ENCODE measurements around the gene DSCAM. TPM values are rescaled to one million over a fixed set of nuclear protein-coding genes. Genes with fewer than 3 reads are reported as not detected.

Gene DSCAM
- total and polyA plus RNA-seq, 2 donors (not counting 1 experiment from before 2014, with no cell fraction given) = not detected

GRCh38 chr21:40717028-40717427 is 129.9 kb downstream of the DSCAM start:
- Histone ChIP-seq H3K79me2 (ENCODE audit: control insufficient read depth, insufficient read depth, low read length) (no peaks in the 10 kb centered on the region), H3K27me3 (replicated peaks in 1 of 4; ENCODE audit: control extremely low read depth in 1 of 4, control insufficient read depth in 3 of 4, insufficient read depth in 4 of 4, low read length in 3 of 4) (no peaks in the 10 kb centered on the region), H3K9ac (ENCODE audit: low read length) (no peak overlapping the region), H2AFZ (ENCODE audit: insufficient read depth, low read depth, low read length, poor library complexity, severe bottlenecking) (no peak overlapping the region), H4K20me1 (ENCODE audit: control insufficient read depth, insufficient read depth, low read length, poor library complexity, severe bottlenecking) (no peaks in the 10 kb centered on the region), H3K4me1 (ENCODE audit: control insufficient read depth in 2 of 2, insufficient read depth in 2 of 2, low read length in 2 of 2) (no peaks in the 10 kb centered on the region), H3K4me3 (ENCODE audit: control extremely low read depth in 1 of 5, extremely low read depth in 1 of 5, insufficient read depth in 1 of 5, low read depth in 2 of 5, low read length in 4 of 5) (no peak overlapping the region), H3K9me3 (ENCODE audit: control extremely low read depth in 1 of 3, control insufficient read depth in 2 of 3, insufficient read depth in 1 of 3, low read length in 2 of 3) (peaks cover 0 to 5% (median 0%) of the 10 kb centered on the region in 3 donors), H3K36me3 (replicated peaks in 1 of 2; ENCODE audit: control extremely low read depth in 1 of 2, control insufficient read depth in 1 of 2, extremely low read depth in 1 of 2, insufficient read depth in 2 of 2, low read length in 1 of 2) (no peaks in the 10 kb centered on the region), H3K27ac (ENCODE audit: low read length in 2 of 2) (no peak overlapping the region), H3K4me2 (replicated peaks; ENCODE audit: low read depth, low read length, poor library complexity, severe bottlenecking) (no peak overlapping the region)
- H3K9me3 Mint-ChIP-seq (ENCODE audit: insufficient read depth) = no peaks in the 10 kb centered on the region
- H3K4me3 Mint-ChIP-seq = no peak overlapping the region
- H3K27ac Mint-ChIP-seq = no peak overlapping the region
- DNase-seq = no peak
- no peaks in the 10 kb centered on the region for H3K27me3 Mint-ChIP-seq
- intact Hi-C loops (cut with micrococcal nuclease) = no loop called here
- no peaks in the 10 kb centered on the region for H3K4me1 Mint-ChIP-seq
- POLR2A ChIA-PET = no interaction called here
- CTCF ChIA-PET = no interaction called here
- no CpG with 5 or more reads among the region's 3 CpGs for WGBS (ENCODE audit: insufficient coverage)
- no peak for ATAC-seq (ENCODE audit: low read depth)
- TF ChIP-seq EZH2 (IDR thresholded peaks at IDR 0.05; ENCODE audit: borderline replicate concordance, insufficient read depth, low read depth, low read length, poor library complexity, severe bottlenecking) = no peak
- TF ChIP-seq, protein P1, sequence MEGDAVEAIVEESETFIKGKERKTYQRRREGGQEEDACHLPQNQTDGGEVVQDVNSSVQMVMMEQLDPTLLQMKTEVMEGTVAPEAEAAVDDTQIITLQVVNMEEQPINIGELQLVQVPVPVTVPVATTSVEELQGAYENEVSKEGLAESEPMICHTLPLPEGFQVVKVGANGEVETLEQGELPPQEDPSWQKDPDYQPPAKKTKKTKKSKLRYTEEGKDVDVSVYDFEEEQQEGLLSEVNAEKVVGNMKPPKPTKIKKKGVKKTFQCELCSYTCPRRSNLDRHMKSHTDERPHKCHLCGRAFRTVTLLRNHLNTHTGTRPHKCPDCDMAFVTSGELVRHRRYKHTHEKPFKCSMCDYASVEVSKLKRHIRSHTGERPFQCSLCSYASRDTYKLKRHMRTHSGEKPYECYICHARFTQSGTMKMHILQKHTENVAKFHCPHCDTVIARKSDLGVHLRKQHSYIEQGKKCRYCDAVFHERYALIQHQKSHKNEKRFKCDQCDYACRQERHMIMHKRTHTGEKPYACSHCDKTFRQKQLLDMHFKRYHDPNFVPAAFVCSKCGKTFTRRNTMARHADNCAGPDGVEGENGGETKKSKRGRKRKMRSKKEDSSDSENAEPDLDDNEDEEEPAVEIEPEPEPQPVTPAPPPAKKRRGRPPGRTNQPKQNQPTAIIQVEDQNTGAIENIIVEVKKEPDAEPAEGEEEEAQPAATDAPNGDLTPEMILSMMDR (IDR thresholded peaks at IDR 0.05) = no peak

- no peaks in the 10 kb centered on the region for H3K9me3 Mint-ChIP-seq (ENCODE audit: insufficient read depth)
- POLR2A ChIA-PET = no interaction called here
Measured at GRCh38 chr21:40714536-40714935, 132.4 kb downstream of the DSCAM start.

More at GRCh38 chr21:40714536-40714935, 132.4 kb downstream of the DSCAM start:
- CTCF ChIA-PET = no interaction called here
- no peaks in the 10 kb centered on the region for H3K27me3 ChIP-seq (replicated peaks in 1 of 4; ENCODE audit: control extremely low read depth in 1 of 4, control insufficient read depth in 3 of 4, insufficient read depth in 4 of 4, low read length in 3 of 4)
- H4K20me1 ChIP-seq (ENCODE audit: control insufficient read depth, insufficient read depth, low read length, poor library complexity, severe bottlenecking) = no peaks in the 10 kb centered on the region
- Mint-ChIP-seq H3K27me3 (no peaks in the 10 kb centered on the region), H3K4me1 (no peaks in the 10 kb centered on the region), H3K4me3 (no peak overlapping the region), H3K27ac (no peak overlapping the region)
- no peak for TF ChIP-seq EZH2 (IDR thresholded peaks at IDR 0.05; ENCODE audit: borderline replicate concordance, insufficient read depth, low read depth, low read length, poor library complexity, severe bottlenecking)
- TF ChIP-seq, protein P1 (IDR thresholded peaks at IDR 0.05) = no peak
- DNase-seq = no peak
- H3K79me2 ChIP-seq (ENCODE audit: control insufficient read depth, insufficient read depth, low read length) = no peaks in the 10 kb centered on the region
- intact Hi-C loops (cut with micrococcal nuclease) = no loop called here
- H3K9ac ChIP-seq (ENCODE audit: low read length) = no peak overlapping the region
- WGBS (ENCODE audit: insufficient coverage) = no CpG with 5 or more reads among the region's 4 CpGs
- no peaks in the 10 kb centered on the region for H3K4me1 ChIP-seq (ENCODE audit: control insufficient read depth in 2 of 2, insufficient read depth in 2 of 2, low read length in 2 of 2)
- H3K9me3 ChIP-seq (ENCODE audit: control extremely low read depth in 1 of 3, control insufficient read depth in 2 of 3, insufficient read depth in 1 of 3, low read length in 2 of 3) = peaks cover 0 to 5% (median 0%) of the 10 kb centered on the region in 3 donors
- H3K4me2 ChIP-seq (replicated peaks; ENCODE audit: low read depth, low read length, poor library complexity, severe bottlenecking) = no peak overlapping the region
- no peak overlapping the region for H3K27ac ChIP-seq (ENCODE audit: low read length in 2 of 2)
- no peak overlapping the region for H2AFZ ChIP-seq (ENCODE audit: insufficient read depth, low read depth, low read length, poor library complexity, severe bottlenecking)
- no peaks in the 10 kb centered on the region for H3K36me3 ChIP-seq (replicated peaks in 1 of 2; ENCODE audit: control extremely low read depth in 1 of 2, control insufficient read depth in 1 of 2, extremely low read depth in 1 of 2, insufficient read depth in 2 of 2, low read length in 1 of 2)
- ATAC-seq (ENCODE audit: low read depth) = no peak
- H3K4me3 ChIP-seq (ENCODE audit: control extremely low read depth in 1 of 5, extremely low read depth in 1 of 5, insufficient read depth in 1 of 5, low read depth in 2 of 5, low read length in 4 of 5) = no peak overlapping the region
